HCT116 (cell line): Measurements from ENCODE around the gene FGFBP1. TPM values are rescaled to one million over a fixed set of nuclear protein-coding genes. Genes with fewer than 3 reads are reported as not detected.

Experiments
- ATAC-seq: fragments of 200-7000 bp; cut with Tn5 transposase; 2 replicates; pipeline ENCODE4 v1.9.1; 2020; ENCODE audit warnings: mild to moderate bottlenecking, moderate library complexity
- BruUV-seq: library from RNA; stranded (reverse); fragments of 400-500 nt; replicated peaks from 2 replicates; lab custom pipeline; 2021; lab: Mats Ljungman, UMichigan
- CTCF ChIA-PET: fragments of 300-600 bp; sonication (Branson Sonifier 250); formaldehyde crosslinking; loops from one replicate; lab custom pipeline; 2021; ENCODE audit warnings: antibody characterized with exemption; lab: Charles Lee
- POLR2A ChIA-PET: fragments of 300-600, 350-600 bp; sonication (Branson Sonifier 250); formaldehyde crosslinking; loops from one replicate; lab custom pipeline; 2021; ENCODE audit warnings: antibody characterized with exemption; lab: Charles Lee
- RAD21 ChIA-PET, 2 experiments: fragments of 300-600 bp; sonication (Branson Sonifier 250); formaldehyde crosslinking; loops; one replicate each; lab custom pipeline; 2023; ENCODE audit warnings: low total read pairs in 2 of 2; ENCODE audit not compliant: uncharacterized antibody in 2 of 2, unreplicated experiment in 2 of 2, low non-redundant PET in 1 of 2; lab: Charles Lee
- DNase-seq: peaks from one replicate; pipeline ENCODE4 v3.0.0-alpha.2; 2010; ENCODE audit warnings: low read depth, low spot score
- H2AFZ ChIP-seq: fragments of 200-600 bp; shearing (Covaris generic), sonication (generic); 2 replicates; pipeline ENCODE4 v1.6.1; 2017; ENCODE audit warnings: low read depth, mixed run types, mixed read lengths, antibody characterized with exemption, low read length; ENCODE audit not compliant: poor library complexity, severe bottlenecking
- H3K27ac ChIP-seq: 2 replicates; pipeline ENCODE4 v1.5.1; 2012; ENCODE audit warnings: low read depth, low read length
- H3K27me3 ChIP-seq: fragments of 200-600 bp; sonication (generic); 2 replicates; pipeline ENCODE4 v1.6.1; 2016; ENCODE audit warnings: mixed run types, low read length, mixed read lengths; ENCODE audit not compliant: insufficient read depth
- H3K36me3 ChIP-seq, 2 experiments: fragments of 200-500 bp in 1 of 2; fragments of 200-600 bp in 1 of 2; sonication (Bioruptor generic) in 1 of 2; sonication (generic) in 1 of 2; 2 replicates each; pipeline versions ENCODE4 v1.5.1 to v1.6.1; 2014 to 2016; ENCODE audit warnings: low read length in 2 of 2, inconsistent platforms in 1 of 2, mixed read lengths in 1 of 2, mixed run types in 1 of 2; ENCODE audit not compliant: insufficient read depth in 2 of 2, control insufficient read depth in 1 of 2
- H3K4me1 ChIP-seq, 2 experiments: fragments of 200-600 bp in 1 of 2; sonication (generic) in 1 of 2; 2 replicates each; pipeline versions ENCODE4 v1.5.1 to v1.6.1; 2012 to 2017; ENCODE audit warnings: low read length in 2 of 2, inconsistent platforms in 1 of 2, mild to moderate bottlenecking in 1 of 2, mixed read lengths in 1 of 2, mixed run types in 1 of 2, moderate library complexity in 1 of 2; ENCODE audit not compliant: insufficient read depth in 2 of 2, control insufficient read depth in 1 of 2
- H3K4me2 ChIP-seq: fragments of 200-600 bp; sonication (generic); 2 replicates; pipeline ENCODE4 v1.6.1; 2017; ENCODE audit warnings: mixed run types, low read length, mixed read lengths
- H3K4me3 ChIP-seq, 2 experiments: fragments of 200-600 bp in 1 of 2; sonication (generic) in 1 of 2; replicated peaks in 1 of 2; 2 replicates each; pipeline ENCODE4 v1.5.1; 2011 to 2016; ENCODE audit warnings: low read length in 2 of 2, control low read depth in 1 of 2, low read depth in 1 of 2, mild to moderate bottlenecking in 1 of 2, mixed read lengths in 1 of 2, mixed run types in 1 of 2
- H3K79me2 ChIP-seq: fragments of 200-600 bp; sonication (generic); 2 replicates; pipeline ENCODE4 v1.6.1; 2017; ENCODE audit warnings: mild to moderate bottlenecking, mixed run types, low read length, moderate library complexity, mixed read lengths; ENCODE audit not compliant: insufficient read depth
- H3K9ac ChIP-seq: fragments of 200-600 bp; sonication (generic); 2 replicates; pipeline ENCODE4 v1.6.1; 2016; ENCODE audit warnings: low read length, mixed read lengths
- H3K9me2 ChIP-seq: fragments of 200-600 bp; sonication (generic), shearing (Covaris generic); 2 replicates; pipeline ENCODE4 v1.6.1; 2017; ENCODE audit warnings: mixed run types, mild to moderate bottlenecking, moderate library complexity; ENCODE audit not compliant: insufficient read depth
- H3K9me3 ChIP-seq, 2 experiments: fragments of 200-500 bp in 1 of 2; fragments of 200-600 bp in 1 of 2; sonication (Bioruptor generic) in 1 of 2; sonication (generic) in 1 of 2; 2 replicates each; pipeline ENCODE4 v1.6.1; 2014 to 2017; ENCODE audit warnings: low read length in 2 of 2, mixed read lengths in 2 of 2, inconsistent platforms in 1 of 2, low read depth in 1 of 2, mild to moderate bottlenecking in 1 of 2, mixed run types in 1 of 2, moderate library complexity in 1 of 2; ENCODE audit not compliant: control insufficient read depth in 1 of 2, insufficient read depth in 1 of 2
- H4K20me1 ChIP-seq: fragments of 200-600 bp; sonication (generic), shearing (Covaris generic); 2 replicates; pipeline ENCODE4 v1.6.1; 2017; ENCODE audit warnings: mixed run types, mild to moderate bottlenecking, moderate library complexity; ENCODE audit not compliant: insufficient read depth
- ATF3 ChIP-seq: IDR thresholded peaks from 2 replicates; pipeline ENCODE4 v1.6.1; 2012
- CBX3 ChIP-seq: IDR thresholded peaks from 2 replicates; pipeline ENCODE4 v1.6.1; 2012; ENCODE audit warnings: low read depth
- EGR1 ChIP-seq: IDR thresholded peaks from 2 replicates; pipeline ENCODE4 v1.6.1; 2012; ENCODE audit warnings: low read depth
- ELF1 ChIP-seq: IDR thresholded peaks from 2 replicates; pipeline ENCODE4 v1.6.1; 2012; ENCODE audit warnings: low read depth, borderline replicate concordance
- EZH2 ChIP-seq: fragments of 200-600 bp; sonication (generic); IDR thresholded peaks from 2 replicates; pipeline ENCODE4 v1.6.1; 2017; ENCODE audit warnings: antibody characterized with exemption, mixed run types
- EZH2phosphoT487 ChIP-seq: fragments of 200-600 bp; IDR thresholded peaks from 2 replicates; pipeline ENCODE4 v1.6.1; 2018; ENCODE audit warnings: antibody characterized with exemption, borderline replicate concordance
- FOSL1 ChIP-seq: IDR thresholded peaks from 2 replicates; pipeline ENCODE4 v1.6.1; 2012; ENCODE audit warnings: low read depth
- JUND ChIP-seq: IDR thresholded peaks from 2 replicates; pipeline ENCODE4 v1.6.1; 2012
- POLR2A ChIP-seq: IDR thresholded peaks from 2 replicates; pipeline ENCODE4 v1.7.0; 2011; ENCODE audit warnings: borderline replicate concordance; ENCODE audit not compliant: insufficient read depth, insufficient read length; ENCODE audit errors: extremely low read depth
- SIN3A ChIP-seq: IDR thresholded peaks from 2 replicates; pipeline ENCODE4 v1.6.1; 2012; ENCODE audit warnings: low read depth
- SP1 ChIP-seq: IDR thresholded peaks from 2 replicates; pipeline ENCODE4 v1.6.1; 2012; ENCODE audit warnings: low read depth
- SRF ChIP-seq: IDR thresholded peaks from 2 replicates; pipeline ENCODE4 v1.6.1; 2012; ENCODE audit warnings: low read depth
- ZBTB33 ChIP-seq: IDR thresholded peaks from 2 replicates; pipeline ENCODE4 v1.6.1; 2011; ENCODE audit warnings: mild to moderate bottlenecking, low read length, moderate library complexity; ENCODE audit not compliant: insufficient replicate concordance; ENCODE audit errors: extremely low read depth
- intact Hi-C: fragments of 100-400 bp; cut with micrococcal nuclease; formaldehyde crosslinking; loops from 2 replicates; pipeline ENCODE4 v1.10.0; 2022
- total RNA-seq: library from RNA; stranded (reverse); gene quantifications from one replicate; pipeline ENCODE4 v1.2.1, GENCODE V29; 2021; ENCODE audit not compliant: unreplicated experiment
- TF ChIP-seq, protein P1 (sequence below), 3 experiments: fragments of 200-600 bp in 1 of 3; sonication (generic) in 1 of 3; IDR thresholded peaks in 2 of 3; conservative IDR thresholded peaks in 1 of 3; 2 replicates each; pipeline ENCODE4 v1.5.1; 2012 to 2017; ENCODE audit warnings: low read depth in 2 of 3, low read length in 2 of 3, antibody characterized with exemption in 1 of 3, borderline replicate concordance in 1 of 3, control low read depth in 1 of 3, mild to moderate bottlenecking in 1 of 3, mixed read lengths in 1 of 3, mixed run types in 1 of 3, moderate library complexity in 1 of 3; ENCODE audit not compliant: insufficient read depth in 1 of 3

FGFBP1 gene
- total RNA-seq, 1 experiment from 2014 or later, result 8.7 TPM

- TF ChIP-seq ZBTB33 (peak; percentile 40), SIN3A (peak; percentile 84)
These were observed 32.5 kb downstream of the FGFBP1 start (continued) for GRCh38 chr4:15906020-15906443.

DNA sequence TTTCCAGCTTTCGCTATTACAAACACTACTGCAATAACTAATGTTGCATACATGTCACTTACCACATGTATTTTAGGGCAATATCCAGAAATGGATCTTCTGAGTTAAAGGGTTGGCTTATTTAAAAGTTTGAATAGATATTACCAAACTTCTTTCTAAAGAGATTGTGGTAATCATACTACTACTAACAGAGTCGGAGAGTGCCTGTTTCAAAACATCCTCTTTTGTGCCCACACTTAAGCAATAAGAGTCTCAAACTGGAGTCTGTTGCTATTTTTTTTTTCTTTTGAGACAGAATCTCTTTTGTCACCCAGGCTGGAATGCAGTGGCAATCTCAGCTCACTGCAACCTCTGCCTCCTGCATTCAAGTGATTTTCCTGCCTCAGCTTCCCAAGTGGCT, 35.8 kb downstream of the FGFBP1 start:
- TF ChIP-seq POLR2A (no peak), SIN3A (no peak), FOSL1 (no peak), EGR1 (no peak), CBX3 (no peak), JUND (no peak), ELF1 (no peak), ATF3 (no peak), EZH2 (no peak), SRF (no peak), ZBTB33 (no peak), EZH2phosphoT487 (no peak), SP1 (no peak)
- TF ChIP-seq, protein P1, sequence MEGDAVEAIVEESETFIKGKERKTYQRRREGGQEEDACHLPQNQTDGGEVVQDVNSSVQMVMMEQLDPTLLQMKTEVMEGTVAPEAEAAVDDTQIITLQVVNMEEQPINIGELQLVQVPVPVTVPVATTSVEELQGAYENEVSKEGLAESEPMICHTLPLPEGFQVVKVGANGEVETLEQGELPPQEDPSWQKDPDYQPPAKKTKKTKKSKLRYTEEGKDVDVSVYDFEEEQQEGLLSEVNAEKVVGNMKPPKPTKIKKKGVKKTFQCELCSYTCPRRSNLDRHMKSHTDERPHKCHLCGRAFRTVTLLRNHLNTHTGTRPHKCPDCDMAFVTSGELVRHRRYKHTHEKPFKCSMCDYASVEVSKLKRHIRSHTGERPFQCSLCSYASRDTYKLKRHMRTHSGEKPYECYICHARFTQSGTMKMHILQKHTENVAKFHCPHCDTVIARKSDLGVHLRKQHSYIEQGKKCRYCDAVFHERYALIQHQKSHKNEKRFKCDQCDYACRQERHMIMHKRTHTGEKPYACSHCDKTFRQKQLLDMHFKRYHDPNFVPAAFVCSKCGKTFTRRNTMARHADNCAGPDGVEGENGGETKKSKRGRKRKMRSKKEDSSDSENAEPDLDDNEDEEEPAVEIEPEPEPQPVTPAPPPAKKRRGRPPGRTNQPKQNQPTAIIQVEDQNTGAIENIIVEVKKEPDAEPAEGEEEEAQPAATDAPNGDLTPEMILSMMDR (IDR thresholded peaks at IDR 0.05 in 2 of 3, conservative IDR thresholded peaks at IDR 0.05 in 1 of 3; ENCODE audit: borderline replicate concordance in 1 of 3, insufficient read depth in 1 of 3, low read depth in 2 of 3, low read length in 2 of 3), result no peak
- ATAC-seq, result no peak
- H3K36me3 ChIP-seq, result no peaks in the 10 kb centered on the region
- ChIA-PET RAD21 (no interaction called here), CTCF (interaction anchor here (2.1 kb wide), 1 partner anchor 20 kb away, joined by 6 read pairs; no protein-coding TSS in a partner anchor), POLR2A (no interaction called here)
- no peak overlapping the region for H2AFZ ChIP-seq
- H4K20me1 ChIP-seq, result no peaks in the 10 kb centered on the region
- intact Hi-C loops, result no loop called here
- DNase-seq, result no peak
- H3K9me2 ChIP-seq, result no peaks in the 10 kb centered on the region
- no peak overlapping the region for H3K27ac ChIP-seq
- H3K9me3 ChIP-seq, result no peaks in the 10 kb centered on the region; a peak in 1 of 4 replicates
- no peak overlapping the region for H3K4me3 ChIP-seq
- no peak overlapping the region for H3K4me2 ChIP-seq
- H3K27me3 ChIP-seq, result no peaks in the 10 kb centered on the region
- no TSS peak for BruUV-seq
- H3K4me1 ChIP-seq, result peaks cover 19 to 34% of the 10 kb centered on the region in 2 experiments
- no peaks in the 10 kb centered on the region for H3K79me2 ChIP-seq
- H3K9ac ChIP-seq, result no peak overlapping the region
